Thoracic aorta (tissue), 2 donors: ENCODE results near the gene TOX3. TPM values are rescaled to one million over a fixed set of nuclear protein-coding genes. Genes with fewer than 3 reads are reported as not detected.

Experiments
- ATAC-seq: fragments of 150-250 bp; one replicate; pipeline ENCODE4 v1.8.0; 2017; ENCODE audit warnings: low read depth; ENCODE audit not compliant: insufficient number of reproducible peaks, low FRiP score
- DNase-seq: peaks from one replicate; pipeline ENCODE4 v3.0.0-alpha.2; 2020; ENCODE audit warnings: low spot score
- H3K27ac ChIP-seq, 2 donors: fragments of 200-600 bp; sonication (generic); 1 replicate in 1 of 2; 2 replicates in 1 of 2; pipeline ENCODE4 v1.5.1; 2016; ENCODE audit warnings: mild to moderate bottlenecking in 2 of 2, moderate library complexity in 2 of 2
- H3K27me3 ChIP-seq: fragments of 200-600 bp; sonication (generic); replicated peaks from 2 replicates; pipeline ENCODE4 v1.6.0; 2016; ENCODE audit warnings: mild to moderate bottlenecking; ENCODE audit not compliant: insufficient read depth
- H3K36me3 ChIP-seq: fragments of 200-600 bp; sonication (generic); one replicate; pipeline ENCODE4 v1.5.1; 2016
- H3K4me1 ChIP-seq, 2 donors: fragments of 200-600 bp; sonication (generic); 1 replicate in 1 of 2; 2 replicates in 1 of 2; pipeline versions ENCODE4 v1.5.1 to v1.6.0; 2016; ENCODE audit warnings: low read depth in 2 of 2, mild to moderate bottlenecking in 1 of 2; ENCODE audit not compliant: control insufficient read depth in 1 of 2
- H3K4me3 ChIP-seq: fragments of 200-600 bp; sonication (generic); 2 replicates; pipeline ENCODE4 v1.5.1; 2016; ENCODE audit warnings: mild to moderate bottlenecking
- H3K9me3 ChIP-seq: fragments of 200-600 bp; sonication (generic); 2 replicates; pipeline ENCODE4 v1.5.1; 2016
- total RNA-seq, 2 donors: library from RNA; depleted of rRNA; stranded (reverse); fragments of >200 nt; gene quantifications; one replicate each; pipeline versions ENCODE4 v1.1.0 to v1.2.3, GENCODE V29; 2016
- TF ChIP-seq, protein P1 (sequence below): fragments of 200-600 bp; sonication (generic); IDR thresholded peaks from one replicate; pipeline ENCODE4 v1.5.1; 2019; ENCODE audit warnings: antibody characterized with exemption

Gene TOX3
- total RNA-seq, 2 donors from 2014 or later: not detected

DNA sequence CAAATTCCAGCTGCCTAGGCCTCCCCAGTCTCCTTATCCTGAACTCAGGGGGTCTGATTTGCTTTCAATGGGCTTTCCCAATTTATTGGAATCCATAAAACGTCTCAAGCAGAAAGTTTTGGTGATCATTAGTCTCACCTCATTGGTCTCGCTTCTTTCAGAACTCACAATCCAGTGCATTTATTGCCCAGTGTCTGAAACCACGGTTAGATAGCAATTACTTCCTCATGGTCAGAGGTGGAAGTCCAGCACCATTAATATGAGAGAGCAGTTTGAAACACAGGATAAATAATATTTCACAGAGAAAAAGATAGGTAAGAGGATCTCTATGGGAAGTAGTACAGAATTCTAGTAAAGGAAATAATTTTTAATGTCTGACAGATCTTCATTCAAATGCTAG is 128.7 kb downstream of the TOX3 start:
- H3K4me1 ChIP-seq: no peaks in the 10 kb centered on the region
- ATAC-seq (no peak), DNase-seq (no peak)
- TF ChIP-seq, protein P1, sequence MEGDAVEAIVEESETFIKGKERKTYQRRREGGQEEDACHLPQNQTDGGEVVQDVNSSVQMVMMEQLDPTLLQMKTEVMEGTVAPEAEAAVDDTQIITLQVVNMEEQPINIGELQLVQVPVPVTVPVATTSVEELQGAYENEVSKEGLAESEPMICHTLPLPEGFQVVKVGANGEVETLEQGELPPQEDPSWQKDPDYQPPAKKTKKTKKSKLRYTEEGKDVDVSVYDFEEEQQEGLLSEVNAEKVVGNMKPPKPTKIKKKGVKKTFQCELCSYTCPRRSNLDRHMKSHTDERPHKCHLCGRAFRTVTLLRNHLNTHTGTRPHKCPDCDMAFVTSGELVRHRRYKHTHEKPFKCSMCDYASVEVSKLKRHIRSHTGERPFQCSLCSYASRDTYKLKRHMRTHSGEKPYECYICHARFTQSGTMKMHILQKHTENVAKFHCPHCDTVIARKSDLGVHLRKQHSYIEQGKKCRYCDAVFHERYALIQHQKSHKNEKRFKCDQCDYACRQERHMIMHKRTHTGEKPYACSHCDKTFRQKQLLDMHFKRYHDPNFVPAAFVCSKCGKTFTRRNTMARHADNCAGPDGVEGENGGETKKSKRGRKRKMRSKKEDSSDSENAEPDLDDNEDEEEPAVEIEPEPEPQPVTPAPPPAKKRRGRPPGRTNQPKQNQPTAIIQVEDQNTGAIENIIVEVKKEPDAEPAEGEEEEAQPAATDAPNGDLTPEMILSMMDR: no peak
- H3K9me3 ChIP-seq: no peaks in the 10 kb centered on the region
- no peaks in the 10 kb centered on the region for H3K36me3 ChIP-seq
- no peak overlapping the region for H3K27ac ChIP-seq
- no peaks in the 10 kb centered on the region for H3K27me3 ChIP-seq
- H3K4me3 ChIP-seq: no peak overlapping the region

DNA sequence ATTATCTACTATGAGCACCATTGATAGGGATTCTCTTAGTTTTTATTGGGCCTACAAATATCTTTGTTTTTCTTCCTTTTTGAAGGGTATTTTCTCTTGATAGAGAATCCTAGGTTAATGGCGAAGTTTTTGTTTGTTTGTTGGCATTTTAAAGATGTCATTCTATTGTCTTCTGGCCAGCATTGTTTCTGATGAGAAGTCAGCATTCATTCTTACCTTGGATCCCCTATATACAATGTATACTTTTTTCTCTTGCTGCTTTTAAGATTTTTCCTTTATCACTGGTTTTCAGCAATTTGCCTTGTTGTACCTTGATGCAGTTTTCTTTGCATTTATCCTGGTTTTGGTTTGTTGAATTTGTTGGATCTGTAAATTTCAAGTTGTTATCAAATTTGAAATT is 130.1 kb downstream of the TOX3 start:
- TF ChIP-seq, protein P1: no peak
- Histone ChIP-seq H3K4me3 (no peak overlapping the region), H3K27me3 (no peaks in the 10 kb centered on the region), H3K4me1 (no peaks in the 10 kb centered on the region), H3K9me3 (no peaks in the 10 kb centered on the region), H3K36me3 (no peaks in the 10 kb centered on the region), H3K27ac (no peak overlapping the region)
- DNase-seq: no peak
- ATAC-seq: no peak

DNA sequence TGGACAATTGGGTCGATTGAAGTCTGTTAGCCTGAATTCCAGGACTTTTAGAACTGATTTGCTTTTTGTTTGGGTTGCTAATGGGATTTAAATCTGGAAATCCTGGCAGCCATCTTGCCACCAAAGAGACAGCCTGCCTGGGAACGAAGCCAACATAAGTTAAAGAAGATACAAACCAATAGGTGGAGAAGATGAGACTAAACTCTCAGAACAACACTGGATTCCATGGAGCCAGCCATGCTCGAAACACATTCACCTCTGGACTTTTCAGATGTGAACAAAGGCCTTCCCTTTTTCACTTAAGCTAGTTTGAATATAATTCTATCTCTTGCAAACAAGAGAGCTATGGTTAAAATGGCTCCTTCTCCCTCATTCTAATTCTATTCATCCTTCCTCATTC is 135.9 kb downstream of the TOX3 start:
- Histone ChIP-seq H3K9me3 (no peaks in the 10 kb centered on the region), H3K27me3 (no peaks in the 10 kb centered on the region), H3K27ac (no peak overlapping the region), H3K4me1 (no peaks in the 10 kb centered on the region), H3K4me3 (no peak overlapping the region), H3K36me3 (no peaks in the 10 kb centered on the region)
- ATAC-seq (no peak), DNase-seq (no peak)
- TF ChIP-seq, protein P1: no peak

DNA sequence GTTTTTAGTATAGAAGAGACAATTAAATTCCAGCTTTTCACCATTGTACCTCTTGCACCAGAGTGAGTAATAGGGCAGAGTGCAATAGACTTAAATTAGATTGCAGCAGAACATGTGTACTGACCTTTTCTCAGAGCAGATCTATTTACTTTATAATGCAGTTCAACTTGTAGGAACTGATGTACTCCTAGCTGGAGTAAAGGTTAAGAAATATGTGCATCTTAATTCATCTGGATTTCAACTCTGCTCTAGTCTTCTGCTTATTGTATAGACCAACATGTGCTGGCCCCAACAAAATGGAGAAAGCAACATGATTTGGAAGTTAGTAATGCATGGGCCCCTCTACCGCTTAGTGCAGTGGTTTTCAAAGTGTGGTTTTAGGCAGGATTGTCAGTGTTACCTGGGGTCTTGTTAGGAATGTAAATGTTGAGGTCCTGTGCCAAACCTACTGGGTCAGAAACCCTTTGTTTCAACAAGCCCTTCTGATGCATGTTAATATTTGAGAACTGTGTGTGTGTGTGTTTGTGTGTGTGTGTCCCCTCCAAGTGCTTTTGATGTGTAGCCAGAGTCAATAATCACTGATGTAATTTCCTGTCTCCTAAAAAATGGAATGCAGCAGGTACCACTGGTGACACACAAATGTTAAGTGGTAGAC is 138.6 kb downstream of the TOX3 start:
- Histone ChIP-seq H3K36me3 (no peaks in the 10 kb centered on the region), H3K27me3 (no peaks in the 10 kb centered on the region), H3K9me3 (no peaks in the 10 kb centered on the region), H3K27ac (no peak overlapping the region), H3K4me1 (no peaks in the 10 kb centered on the region), H3K4me3 (no peak overlapping the region)
- TF ChIP-seq, protein P1: no peak
- no peak for ATAC-seq
- DNase-seq: no peak

DNA sequence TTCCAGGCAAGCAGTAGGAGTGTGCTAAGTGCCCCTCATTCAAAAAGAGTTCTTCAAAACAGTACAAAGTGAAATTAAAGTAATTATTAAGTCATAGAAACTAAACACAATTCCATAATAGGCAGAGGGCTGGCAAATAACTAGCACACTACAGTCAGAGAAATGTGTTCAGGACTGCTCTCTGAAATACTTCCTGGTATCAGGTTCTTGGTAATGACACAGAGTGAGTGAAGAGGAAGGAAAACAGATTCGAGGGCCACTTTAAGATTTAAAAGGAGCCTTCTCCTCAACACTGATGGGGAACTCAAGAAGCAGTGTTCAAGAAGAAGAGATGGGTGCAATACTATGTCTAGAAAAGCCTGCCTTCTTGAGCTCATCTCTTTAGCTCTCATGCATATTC is 139.2 kb downstream of the TOX3 start:
- no peaks in the 10 kb centered on the region for H3K9me3 ChIP-seq
- no peak overlapping the region for H3K4me3 ChIP-seq
- no peaks in the 10 kb centered on the region for H3K4me1 ChIP-seq
- no peak for DNase-seq
- H3K36me3 ChIP-seq: no peaks in the 10 kb centered on the region
- ATAC-seq: no peak
- H3K27ac ChIP-seq: no peak overlapping the region
- no peaks in the 10 kb centered on the region for H3K27me3 ChIP-seq
- TF ChIP-seq, protein P1: no peak
